ES-I3 (cell line): Measurements from ENCODE around the gene TRIM31.

Experiments
- H3K36me3 ChIP-seq: 2 replicates; pipeline ENCODE4 v1.6.1; 2013; ENCODE audit warnings: mild to moderate bottlenecking, low read length, control low read depth, moderate library complexity; ENCODE audit not compliant: insufficient read depth
- H3K4me1 ChIP-seq: 2 replicates; pipeline ENCODE4 v1.6.1; 2013; ENCODE audit warnings: mild to moderate bottlenecking, control low read depth, low read length; ENCODE audit not compliant: insufficient read depth
- H3K9ac ChIP-seq: 2 replicates; pipeline ENCODE4 v1.6.1; 2013; ENCODE audit warnings: low read depth, mild to moderate bottlenecking, low read length, moderate library complexity
- H3K9me3 ChIP-seq: 2 replicates; pipeline ENCODE4 v1.6.1; 2013; ENCODE audit warnings: mild to moderate bottlenecking, low read length, moderate library complexity; ENCODE audit not compliant: control insufficient read depth, insufficient read depth

Gene TRIM31

GRCh38 chr6:30113003-30113759, at the start of gene TRIM31:
Gene TRIM31, minus strand, starts transcription at chr6:30113090. Its CDS starts 285 bp downstream, at chr6:30112805.
- H3K4me1 ChIP-seq: no peaks in the 10 kb centered on the region
- H3K9me3 ChIP-seq: no peaks in the 10 kb centered on the region
- H3K36me3 ChIP-seq: no peaks in the 10 kb centered on the region
- H3K9ac ChIP-seq: no peak within 1 kb of the TSS

- no peaks in the 10 kb centered on the region for H3K9me3 ChIP-seq
- H3K36me3 ChIP-seq: no peaks in the 10 kb centered on the region
- no peaks in the 10 kb centered on the region for H3K4me1 ChIP-seq
- no peak overlapping the region for H3K9ac ChIP-seq
Observed at GRCh38 chr6:30162265-30163089, 49.6 kb upstream of the TRIM31 start.

- Histone ChIP-seq H3K4me1 (no peaks in the 10 kb centered on the region), H3K9me3 (no peaks in the 10 kb centered on the region), H3K9ac (no peak within 1 kb of the TSS), H3K36me3 (no peaks in the 10 kb centered on the region)
Observed at GRCh38 chr6:30160785-30161531, 48.1 kb upstream of the TRIM31 start, which contains the start of gene TRIM10. Gene TRIM10, minus strand, starts transcription at chr6:30161211. Its CDS starts 353 bp downstream, at chr6:30160858.

GRCh38 chr6:30160008-30160784, 47.3 kb upstream of the TRIM31 start:
- H3K9ac ChIP-seq: no peak overlapping the region

GRCh38 chr6:30158475-30159040, 45.7 kb upstream of the TRIM31 start:
- Histone ChIP-seq H3K9me3 (no peaks in the 10 kb centered on the region), H3K9ac (no peak overlapping the region), H3K36me3 (no peaks in the 10 kb centered on the region), H3K4me1 (no peaks in the 10 kb centered on the region; the same call in 1 of the 2 replicates)

More at GRCh38 chr6:30160008-30160784, 47.3 kb upstream of the TRIM31 start:
- Histone ChIP-seq H3K36me3 (no peaks in the 10 kb centered on the region), H3K9me3 (no peaks in the 10 kb centered on the region), H3K4me1 (no peaks in the 10 kb centered on the region)

- Histone ChIP-seq H3K4me1 (no peaks in the 10 kb centered on the region; the same call in 1 of the 2 replicates), H3K36me3 (no peaks in the 10 kb centered on the region), H3K9ac (no peak overlapping the region), H3K9me3 (no peaks in the 10 kb centered on the region)
Observed at GRCh38 chr6:30157999-30158398, 45.1 kb upstream of the TRIM31 start.

- Histone ChIP-seq H3K4me1 (no peaks in the 10 kb centered on the region; the same call in 1 of the 2 replicates), H3K9ac (no peak overlapping the region)
Observed at GRCh38 chr6:30157581-30157980, 44.7 kb upstream of the TRIM31 start.

GRCh38 chr6:30156774-30157173, 43.9 kb upstream of the TRIM31 start:
- Histone ChIP-seq H3K36me3 (no peaks in the 10 kb centered on the region), H3K9ac (no peak overlapping the region), H3K9me3 (no peaks in the 10 kb centered on the region), H3K4me1 (no peaks in the 10 kb centered on the region; the same call in 1 of the 2 replicates)

More at GRCh38 chr6:30157581-30157980, 44.7 kb upstream of the TRIM31 start:
- Histone ChIP-seq H3K36me3 (no peaks in the 10 kb centered on the region), H3K9me3 (no peaks in the 10 kb centered on the region)

GRCh38 chr6:30156262-30156599, 43.3 kb upstream of the TRIM31 start:
- no peaks in the 10 kb centered on the region; the same call in 1 of the 2 replicates for H3K4me1 ChIP-seq
- no peak overlapping the region for H3K9ac ChIP-seq
- H3K36me3 ChIP-seq: no peaks in the 10 kb centered on the region
- no peaks in the 10 kb centered on the region for H3K9me3 ChIP-seq

GRCh38 chr6:30155520-30156261, 42.8 kb upstream of the TRIM31 start:
- Histone ChIP-seq H3K4me1 (no peaks in the 10 kb centered on the region; the same call in 1 of the 2 replicates), H3K36me3 (no peaks in the 10 kb centered on the region), H3K9ac (no peak overlapping the region), H3K9me3 (no peaks in the 10 kb centered on the region)

- H3K36me3 ChIP-seq: no peaks in the 10 kb centered on the region
- H3K9ac ChIP-seq: no peak overlapping the region
- no peaks in the 10 kb centered on the region for H3K9me3 ChIP-seq
- H3K4me1 ChIP-seq: no peaks in the 10 kb centered on the region; the same call in 1 of the 2 replicates
Observed at GRCh38 chr6:30154709-30155519, 42.0 kb upstream of the TRIM31 start.

- Histone ChIP-seq H3K9ac (no peak overlapping the region), H3K36me3 (no peaks in the 10 kb centered on the region), H3K4me1 (no peaks in the 10 kb centered on the region; the same call in 1 of the 2 replicates), H3K9me3 (no peaks in the 10 kb centered on the region)
Observed at GRCh38 chr6:30154061-30154460, 41.2 kb upstream of the TRIM31 start.
